Panc1 (cell line): Measurements from ENCODE around the gene AGPAT4. TPM values are rescaled to one million over a fixed set of nuclear protein-coding genes. Genes with fewer than 3 reads are reported as not detected.

Source experiments
- ATAC-seq: fragments of 200-7000 bp; cut with Tn5 transposase; 2 replicates; pipeline ENCODE4 v1.9.1; 2020; ENCODE audit warnings: mild to moderate bottlenecking, moderate library complexity
- BruUV-seq: library from RNA; stranded (reverse); fragments of 400-500 nt; replicated peaks from 2 replicates; lab custom pipeline; 2021; lab: Mats Ljungman, UMichigan
- CTCF ChIA-PET: fragments of 300-600 bp; sonication (Branson Sonifier 250); formaldehyde crosslinking; loops from one replicate; lab custom pipeline; 2022; ENCODE audit warnings: antibody characterized with exemption; lab: Charles Lee
- POLR2A ChIA-PET: fragments of 300-600 bp; sonication (Branson Sonifier 250); formaldehyde crosslinking; loops from one replicate; lab custom pipeline; 2022; ENCODE audit warnings: antibody characterized with exemption; lab: Charles Lee
- DNase-seq: peaks from one replicate; pipeline ENCODE4 v3.0.0-alpha.2; 2010; ENCODE audit warnings: low read depth, low spot score
- H3K27ac ChIP-seq: 2 replicates; pipeline ENCODE4 v1.5.1; 2011; ENCODE audit warnings: mild to moderate bottlenecking, low read length, inconsistent platforms
- H3K27me3 ChIP-seq: fragments of 200-500 bp; sonication (Bioruptor generic); 2 replicates; pipeline ENCODE4 v1.6.0; 2014; ENCODE audit warnings: low read length, inconsistent platforms; ENCODE audit not compliant: control insufficient read depth, insufficient read depth
- H3K36me3 ChIP-seq: fragments of 200-500 bp; sonication (Bioruptor generic); 2 replicates; pipeline ENCODE4 v1.5.1; 2014; ENCODE audit warnings: inconsistent platforms, mild to moderate bottlenecking, low read length, moderate library complexity; ENCODE audit not compliant: control insufficient read depth, insufficient read depth
- H3K4me1 ChIP-seq: 2 replicates; pipeline ENCODE4 v1.5.1; 2011; ENCODE audit warnings: inconsistent platforms, mild to moderate bottlenecking, low read length, moderate library complexity; ENCODE audit not compliant: control insufficient read depth, insufficient read depth
- H3K4me3 ChIP-seq, 2 experiments: 2 replicates each; pipeline ENCODE4 v1.5.1; 2011 to 2012; ENCODE audit warnings: low read depth in 2 of 2, low read length in 2 of 2, mild to moderate bottlenecking in 2 of 2, inconsistent platforms in 1 of 2, moderate library complexity in 1 of 2
- H3K9me3 ChIP-seq: fragments of 200-500 bp; sonication (Bioruptor generic); 2 replicates; pipeline ENCODE4 v1.5.1; 2014; ENCODE audit warnings: low read depth, mild to moderate bottlenecking, inconsistent platforms, low read length, moderate library complexity; ENCODE audit not compliant: control insufficient read depth, insufficient read depth
- POLR2AphosphoS5 ChIP-seq: IDR thresholded peaks from 2 replicates; pipeline ENCODE4 v1.6.1; 2012; ENCODE audit warnings: mild to moderate bottlenecking, low read depth, low read length, moderate library complexity
- REST ChIP-seq, 2 experiments: IDR thresholded peaks; 2 replicates each; pipeline ENCODE4 v1.6.1; 2011 to 2012; ENCODE audit warnings: low read depth in 2 of 2, control low read depth in 1 of 2, low read length in 1 of 2, mild to moderate bottlenecking in 1 of 2, moderate library complexity in 1 of 2; ENCODE audit not compliant: insufficient read depth in 1 of 2
- SIN3A ChIP-seq: IDR thresholded peaks from 2 replicates; pipeline ENCODE4 v1.6.1; 2012; ENCODE audit warnings: low read depth, mild to moderate bottlenecking, low read length, moderate library complexity, borderline replicate concordance; ENCODE audit not compliant: insufficient read depth
- TCF7L2 ChIP-seq: IDR thresholded peaks from 2 replicates; pipeline ENCODE4 v1.6.1; 2011; ENCODE audit warnings: mild to moderate bottlenecking, low read depth, low read length, inconsistent platforms
- in situ Hi-C: cut with HindIII; loops from 2 replicates; pipeline ENCODE4 v1.10.0; 2016; ENCODE audit warnings: low sequenced_read_pairs, low pct_unique_long_range_greater_than_20kb
- intact Hi-C: fragments of 100-400 bp; cut with micrococcal nuclease; formaldehyde crosslinking; loops from one replicate; pipeline ENCODE4 v1.10.0; 2022; ENCODE audit not compliant: unreplicated experiment
- total RNA-seq: library from RNA; stranded (reverse); gene quantifications from one replicate; pipeline ENCODE4 v1.2.1, GENCODE V29; 2021; ENCODE audit not compliant: unreplicated experiment
- TF ChIP-seq, protein P1 (sequence below): fragments of 450-650 bp; IDR thresholded peaks from 2 replicates; pipeline ENCODE4 v1.5.1; 2017; ENCODE audit warnings: mild to moderate bottlenecking

Gene AGPAT4
- total RNA-seq, 1 experiment from 2014 or later = 12.9 TPM

DNA sequence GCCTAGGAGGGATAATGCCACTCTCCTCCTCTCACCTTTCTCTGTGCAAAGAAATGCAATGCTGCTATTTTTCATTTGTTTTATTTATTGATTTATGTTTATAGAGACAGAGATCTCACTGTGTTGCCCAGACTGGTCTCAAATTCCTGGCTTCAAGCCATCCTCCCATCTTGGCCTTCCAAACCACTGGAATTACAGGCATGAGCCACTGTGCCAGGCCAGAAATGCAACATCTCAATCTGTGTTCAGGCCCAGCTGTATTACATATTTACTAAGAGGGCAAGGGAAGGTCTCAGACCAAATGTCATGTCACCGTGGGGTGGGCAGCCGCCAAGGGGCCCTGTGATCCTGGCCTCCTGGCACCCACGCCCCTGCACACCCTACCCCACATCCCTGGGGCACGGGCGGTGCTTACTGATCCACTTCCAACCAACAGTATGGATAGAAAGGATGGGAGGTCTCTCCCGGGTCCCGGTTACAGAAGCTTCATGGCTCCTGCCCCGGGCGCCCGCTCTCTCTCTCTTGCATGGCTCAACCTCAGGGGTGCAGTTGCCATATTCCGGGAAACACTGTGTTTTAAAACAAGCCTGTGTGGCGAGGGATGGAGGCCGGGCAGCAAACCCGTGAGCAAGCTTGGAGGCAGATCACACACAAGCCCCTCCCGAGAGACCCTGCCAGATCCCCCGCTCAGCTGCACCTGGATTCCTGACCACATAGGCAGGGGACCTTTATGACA is 111.8 kb downstream of the AGPAT4 start:
- POLR2A ChIA-PET = no interaction called here
- Histone ChIP-seq H3K4me1 (no peaks in the 10 kb centered on the region), H3K27ac (no peak overlapping the region), H3K4me3 (no peak overlapping the region), H3K36me3 (no peaks in the 10 kb centered on the region), H3K9me3 (no peaks in the 10 kb centered on the region), H3K27me3 (no peaks in the 10 kb centered on the region)
- ATAC-seq (no peak), DNase-seq (no peak)
- TF ChIP-seq TCF7L2 (no peak), SIN3A (no peak), POLR2AphosphoS5 (no peak), REST (IDR thresholded peaks at IDR 0.05; ENCODE audit: insufficient read depth in 1 of 2, low read depth in 2 of 2, low read length in 1 of 2) (no peak)
- TF ChIP-seq, protein P1, sequence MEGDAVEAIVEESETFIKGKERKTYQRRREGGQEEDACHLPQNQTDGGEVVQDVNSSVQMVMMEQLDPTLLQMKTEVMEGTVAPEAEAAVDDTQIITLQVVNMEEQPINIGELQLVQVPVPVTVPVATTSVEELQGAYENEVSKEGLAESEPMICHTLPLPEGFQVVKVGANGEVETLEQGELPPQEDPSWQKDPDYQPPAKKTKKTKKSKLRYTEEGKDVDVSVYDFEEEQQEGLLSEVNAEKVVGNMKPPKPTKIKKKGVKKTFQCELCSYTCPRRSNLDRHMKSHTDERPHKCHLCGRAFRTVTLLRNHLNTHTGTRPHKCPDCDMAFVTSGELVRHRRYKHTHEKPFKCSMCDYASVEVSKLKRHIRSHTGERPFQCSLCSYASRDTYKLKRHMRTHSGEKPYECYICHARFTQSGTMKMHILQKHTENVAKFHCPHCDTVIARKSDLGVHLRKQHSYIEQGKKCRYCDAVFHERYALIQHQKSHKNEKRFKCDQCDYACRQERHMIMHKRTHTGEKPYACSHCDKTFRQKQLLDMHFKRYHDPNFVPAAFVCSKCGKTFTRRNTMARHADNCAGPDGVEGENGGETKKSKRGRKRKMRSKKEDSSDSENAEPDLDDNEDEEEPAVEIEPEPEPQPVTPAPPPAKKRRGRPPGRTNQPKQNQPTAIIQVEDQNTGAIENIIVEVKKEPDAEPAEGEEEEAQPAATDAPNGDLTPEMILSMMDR = no peak
- CTCF ChIA-PET = interaction anchor here (0.5 kb wide), 1 partner anchor 246 kb away, joined by 7 read pairs; no protein-coding TSS in a partner anchor
- BruUV-seq = no TSS peak
- in situ Hi-C loops (no loop called here), intact Hi-C loops (no loop called here)

DNA sequence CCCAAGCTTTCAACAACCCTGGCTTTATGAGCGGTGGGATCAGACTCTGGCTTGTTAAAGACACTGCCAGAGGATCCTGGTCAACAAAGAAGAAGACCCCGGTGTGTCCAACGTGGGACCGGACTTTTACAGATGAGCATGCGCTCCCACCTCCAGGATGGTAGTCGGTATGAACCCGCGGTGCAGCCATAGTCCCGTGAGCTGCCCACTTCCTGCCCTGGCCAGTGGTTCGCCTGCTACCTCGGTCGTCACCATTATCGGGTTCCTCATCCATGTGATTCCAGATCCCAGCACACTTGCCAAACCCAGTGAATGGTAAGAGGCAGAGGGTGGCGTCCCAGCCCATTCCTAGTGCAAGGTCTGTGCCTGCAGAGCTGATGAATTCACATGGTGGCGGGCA is 112.7 kb downstream of the AGPAT4 start:
- in situ Hi-C loops = no loop called here
- no peaks in the 10 kb centered on the region for H3K9me3 ChIP-seq
- intact Hi-C loops = no loop called here
- no peaks in the 10 kb centered on the region for H3K4me1 ChIP-seq
- H3K4me3 ChIP-seq = no peak overlapping the region
- no peak for TF ChIP-seq REST (IDR thresholded peaks at IDR 0.05; ENCODE audit: insufficient read depth in 1 of 2, low read depth in 2 of 2, low read length in 1 of 2)
- TF ChIP-seq, protein P1 = no peak
- TF ChIP-seq TCF7L2 = no peak
- no peak for TF ChIP-seq POLR2AphosphoS5
- no peak for TF ChIP-seq SIN3A
- H3K27me3 ChIP-seq = no peaks in the 10 kb centered on the region
- no TSS peak for BruUV-seq
- H3K36me3 ChIP-seq = no peaks in the 10 kb centered on the region
- CTCF ChIA-PET = no interaction called here
- ATAC-seq (no peak), DNase-seq (no peak)
- POLR2A ChIA-PET = no interaction called here
- H3K27ac ChIP-seq = no peak overlapping the region
